Heart left ventricle (tissue), 16 donors: ENCODE measurements around the gene SRC. TPM values are rescaled to one million over a fixed set of nuclear protein-coding genes. Genes with fewer than 3 reads are reported as not detected.

Source experiments
- ATAC-seq, 4 donors: fragments of 200-7000 bp; cut with Tn5 transposase; one replicate each; pipeline ENCODE4 v1.9.1; 2020 to 2022; ENCODE audit warnings: moderate library complexity in 4 of 4, mild to moderate bottlenecking in 3 of 4, moderate number of reproducible peaks in 1 of 4
- DNase-seq, 5 donors: peaks; one replicate each; pipeline ENCODE4 v3.0.0-alpha.2; 2020
- H3K27ac ChIP-seq, 12 donors: fragments of 200-600 bp; sonication (generic) in 4 of 12; one replicate each; pipeline versions ENCODE4 v1.5.0 to v1.8.0; 2016 to 2022; ENCODE audit warnings: mild to moderate bottlenecking in 2 of 12
- H3K27me3 ChIP-seq, 9 donors: fragments of 200-600 bp; sonication (generic) in 2 of 9; one replicate each; pipeline versions ENCODE4 v1.5.1 to v1.8.0; 2016 to 2022; ENCODE audit warnings: mild to moderate bottlenecking in 3 of 9
- H3K36me3 ChIP-seq, 9 donors: fragments of 200-600 bp; sonication (generic) in 2 of 9; one replicate each; pipeline versions ENCODE4 v1.5.0 to v1.8.0; 2018 to 2022; ENCODE audit warnings: mild to moderate bottlenecking in 2 of 9
- H3K4me1 ChIP-seq, 12 donors: fragments of 200-600 bp; sonication (generic) in 4 of 12; one replicate each; pipeline versions ENCODE4 v1.5.0 to v1.8.0; 2016 to 2022; ENCODE audit warnings: mild to moderate bottlenecking in 3 of 12
- H3K4me3 ChIP-seq, 12 donors: fragments of 200-600 bp; sonication (generic) in 4 of 12; one replicate each; pipeline versions ENCODE4 v1.5.0 to v1.8.0; 2017 to 2022; ENCODE audit warnings: mild to moderate bottlenecking in 9 of 12, moderate library complexity in 4 of 12
- H3K9me3 ChIP-seq, 12 donors: fragments of 200-600 bp; sonication (generic) in 4 of 12; one replicate each; pipeline versions ENCODE4 v1.5.0 to v1.8.0; 2016 to 2022; ENCODE audit warnings: mild to moderate bottlenecking in 1 of 12
- POLR2A ChIP-seq, 2 donors: fragments of 450-650 bp; IDR thresholded peaks; one replicate each; pipeline ENCODE4 v1.6.1; 2017; ENCODE audit warnings: antibody characterized with exemption in 2 of 2, mild to moderate bottlenecking in 2 of 2, moderate library complexity in 2 of 2
- WGBS, 4 donors: extraction: QIAGEN DNeasy Blood & Tissue Kit in 2 of 4; methylation state at CpG; one replicate each; pipeline versions ENCODE4 v1.1.5 to v1.1.7; 2013 to 2018; 5-methylcytosine and 5-hydroxymethylcytosine counted together
- intact Hi-C, 10 donors: fragments of 100-400 bp; cut with DNase I; formaldehyde crosslinking; loops; one replicate each; pipeline versions ENCODE4 v1.11.1 to v1.14.2; 2022
- polyA plus RNA-seq, 2 donors: library from polyadenylated mRNA; stranded (reverse); fragments of 200-250 nt; gene quantifications; one replicate each; pipeline ENCODE4 v1.2.3, GENCODE V29; 2013
- total RNA-seq, 9 donors: library from RNA; depleted of rRNA in 2 of 9; stranded (reverse); fragments of >200 nt in 2 of 9; fragmentation: NEBNext Ultra II Directional in 3 of 9; extraction: Animal tissue kit (Norgen Biotek cat#: 25700) in 3 of 9; gene quantifications; one replicate each; pipeline versions ENCODE4 v1.1.0 to v1.2.4, GENCODE V29; 2016 to 2023
- TF ChIP-seq, protein P1 (sequence below), 12 donors: fragments of 200-600 bp; sonication (generic) in 4 of 12; IDR thresholded peaks; one replicate each; pipeline versions ENCODE4 v1.5.0 to v1.8.0; 2018 to 2022; ENCODE audit warnings: antibody characterized with exemption in 12 of 12, mild to moderate bottlenecking in 5 of 12
- donor health status: ischemic (EF 13 %, LVEDD 7.1; RV severe dilation, severe dysfunction).
- donor health status: healthy with polysubstance abuse.
- donor health status: DM: no; HTN: yes; CAD: no.
- donor health status: DM: no; HTN: no; CAD: no.
- donor health status: ischemic (EF 25% LVEDD 6.9; RV normal size, moderate dysfunction).
- donor health status: ischemic (EF 25% LVEDD 5.7; RV mildly dilated, moderate dysfunction).
- donor health status: healthy.
- donor health status: DM: yes; HTN: yes; CAD: no.
- donor health status: ischemic (EF 35%, LVEDD 5.7; RV mildly dilated, moderate dysfunction).
- donor health status: nonischemic (EF 11% LVEDD 7.7; RV severe dilation, severe dysfunction).
- donor health status: DM: yes; HTN: yes; CAD: no.
- donor health status: PGD.
- donor health status: ischemic (EF 29% LVEDD 5.4; RV normal size, mild dysfunction).
- donor health status: nonischemic (EF 23%, LVEDD 6.1; RV moderate dilation, normal function).

Gene SRC
- total and polyA plus RNA-seq, 11 donors, result 2.5 to 19.9 (median 5.1) TPM

DNA sequence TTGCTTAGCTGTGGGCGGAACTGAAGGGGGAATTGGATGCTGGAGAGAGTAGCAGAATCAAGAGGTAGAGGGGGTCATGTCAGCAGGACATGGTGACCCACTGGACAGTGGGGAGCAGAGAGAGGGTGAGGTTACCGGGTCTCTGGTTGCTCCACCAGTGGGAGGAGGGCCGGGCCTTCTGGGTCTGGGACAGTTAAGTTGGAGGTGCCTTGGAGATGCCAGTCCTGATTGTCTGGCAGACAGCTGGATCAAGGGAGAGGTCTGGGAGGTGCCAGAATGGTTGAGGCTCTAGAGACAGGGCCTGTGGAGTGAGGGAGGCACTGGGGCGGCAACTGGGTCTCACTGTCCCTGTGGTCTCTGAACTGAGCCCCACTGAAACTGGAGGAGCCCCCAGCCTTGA, 31.8 kb upstream of the SRC start:
- Histone ChIP-seq H3K4me3 (no peak overlapping the region), H3K9me3 (no peaks in the 10 kb centered on the region), H3K36me3 (peaks cover 0 to 42% (median 30%) of the 10 kb centered on the region in 9 donors), H3K4me1 (peaks cover 0 to 49% (median 27%) of the 10 kb centered on the region in 12 donors), H3K27ac (peak overlapping the region in 11 of 12 donors; percentile 73 to 93 (median 83)), H3K27me3 (no peaks in the 10 kb centered on the region)
- TF ChIP-seq, protein P1, sequence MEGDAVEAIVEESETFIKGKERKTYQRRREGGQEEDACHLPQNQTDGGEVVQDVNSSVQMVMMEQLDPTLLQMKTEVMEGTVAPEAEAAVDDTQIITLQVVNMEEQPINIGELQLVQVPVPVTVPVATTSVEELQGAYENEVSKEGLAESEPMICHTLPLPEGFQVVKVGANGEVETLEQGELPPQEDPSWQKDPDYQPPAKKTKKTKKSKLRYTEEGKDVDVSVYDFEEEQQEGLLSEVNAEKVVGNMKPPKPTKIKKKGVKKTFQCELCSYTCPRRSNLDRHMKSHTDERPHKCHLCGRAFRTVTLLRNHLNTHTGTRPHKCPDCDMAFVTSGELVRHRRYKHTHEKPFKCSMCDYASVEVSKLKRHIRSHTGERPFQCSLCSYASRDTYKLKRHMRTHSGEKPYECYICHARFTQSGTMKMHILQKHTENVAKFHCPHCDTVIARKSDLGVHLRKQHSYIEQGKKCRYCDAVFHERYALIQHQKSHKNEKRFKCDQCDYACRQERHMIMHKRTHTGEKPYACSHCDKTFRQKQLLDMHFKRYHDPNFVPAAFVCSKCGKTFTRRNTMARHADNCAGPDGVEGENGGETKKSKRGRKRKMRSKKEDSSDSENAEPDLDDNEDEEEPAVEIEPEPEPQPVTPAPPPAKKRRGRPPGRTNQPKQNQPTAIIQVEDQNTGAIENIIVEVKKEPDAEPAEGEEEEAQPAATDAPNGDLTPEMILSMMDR (IDR thresholded peaks at IDR 0.05), result no peak
- no peak for TF ChIP-seq POLR2A (IDR thresholded peaks at IDR 0.05)
- DNase-seq (no peak), ATAC-seq (no peak)
- intact Hi-C loops, result no loop called here
- 85 to 91% (median 88%) methylated on average over 4 of the region's 4 CpGs for WGBS, 4 donors

- Histone ChIP-seq H3K27me3 (no peaks in the 10 kb centered on the region), H3K27ac (peak overlapping the region; percentile 73 to 93 (median 82)), H3K36me3 (peaks cover 0 to 39% (median 25%) of the 10 kb centered on the region in 9 donors), H3K9me3 (no peaks in the 10 kb centered on the region), H3K4me3 (peak overlapping the region in 2 of 12 donors; percentile 17 to 19), H3K4me1 (peaks cover 0 to 49% (median 27%) of the 10 kb centered on the region in 12 donors)
- DNase-seq (peak in 1 of 5 donors; percentile 47), ATAC-seq (peak in 2 of 4 donors; percentile 3 to 21)
- intact Hi-C loops, result no loop called here
- 45 to 57% (median 48%) methylated on average over 7 of the region's 7 CpGs for WGBS, 4 donors
- TF ChIP-seq, protein P1 (IDR thresholded peaks at IDR 0.05), result no peak
- no peak for TF ChIP-seq POLR2A (IDR thresholded peaks at IDR 0.05)
Measured at GRCh38 chr20:37314617-37315016, 31.3 kb upstream of the SRC start.

- peak; percentile 81 to 90 (median 84) for DNase-seq
- H3K9me3 ChIP-seq, result no peaks in the 10 kb centered on the region
- intact Hi-C loops, result no loop called here
- TF ChIP-seq, protein P1 (IDR thresholded peaks at IDR 0.05), result no peak
- peak; percentile 97 to 99 (median 98) for ATAC-seq
- H3K4me3 ChIP-seq, result peak overlapping the region in 2 of 12 donors; percentile 17 to 19
- no peaks in the 10 kb centered on the region for H3K27me3 ChIP-seq
- WGBS, 4 donors, result 37 to 51% (median 47%) methylated on average over 12 of the region's 12 CpGs
- peak overlapping the region; percentile 73 to 93 (median 82) for H3K27ac ChIP-seq
- H3K36me3 ChIP-seq, result peaks cover 0 to 36% (median 25%) of the 10 kb centered on the region in 9 donors
- peaks cover 0 to 49% (median 27%) of the 10 kb centered on the region in 12 donors for H3K4me1 ChIP-seq
Measured at GRCh38 chr20:37315021-37315451, 30.9 kb upstream of the SRC start.

- peak overlapping the region in 1 of 12 donors; percentile 17 for H3K4me3 ChIP-seq
- DNase-seq (peak in 1 of 5 donors; percentile 58), ATAC-seq (peak; percentile 63 to 73 (median 68))
Measured at GRCh38 chr20:37315452-37316110, 30.4 kb upstream of the SRC start.

More at GRCh38 chr20:37315452-37316110, 30.4 kb upstream of the SRC start:
- peak overlapping the region; percentile 73 to 93 (median 82) for H3K27ac ChIP-seq
- peaks cover 0 to 49% (median 27%) of the 10 kb centered on the region in 12 donors for H3K4me1 ChIP-seq
- no peaks in the 10 kb centered on the region for H3K27me3 ChIP-seq
- no peaks in the 10 kb centered on the region for H3K9me3 ChIP-seq
- intact Hi-C loops, result no loop called here
- no peak for TF ChIP-seq POLR2A (IDR thresholded peaks at IDR 0.05)
- TF ChIP-seq, protein P1 (IDR thresholded peaks at IDR 0.05), result no peak
- H3K36me3 ChIP-seq, result peaks cover 0 to 30% (median 21%) of the 10 kb centered on the region in 9 donors
- 58 to 69% (median 62%) methylated on average over 10 to 13 of the region's 13 CpGs for WGBS, 4 donors
